Measurements from ENCODE around the gene MNAT1.

Gene MNAT1

GRCh38 chr14:60744566-60744965, 10.0 kb downstream of the MNAT1 start:
- H3K9ac ChIP-seq (ENCODE audit: low read depth, low read length) = no peak overlapping the region
- H3K4me3 ChIP-seq (ENCODE audit: low read depth, low read length) = no peak overlapping the region
- H3K4me1 ChIP-seq (ENCODE audit: control insufficient read depth, insufficient read depth, low read length) = peaks cover 5% of the 10 kb centered on the region; the same call in 1 of the 2 replicates
- H3K27ac ChIP-seq (ENCODE audit: low read depth, low read length) = no peak overlapping the region
- no peaks in the 10 kb centered on the region for H3K27me3 ChIP-seq (ENCODE audit: control insufficient read depth, insufficient read depth, low read length)
- no peaks in the 10 kb centered on the region for H3K9me3 ChIP-seq (ENCODE audit: control insufficient read depth, insufficient read depth, low read length)
- H3K36me3 ChIP-seq (ENCODE audit: control insufficient read depth, insufficient read depth, low read length) = no peaks in the 10 kb centered on the region

- Histone ChIP-seq H3K36me3 (ENCODE audit: control insufficient read depth, insufficient read depth, low read length) (no peaks in the 10 kb centered on the region), H3K27me3 (ENCODE audit: control insufficient read depth, insufficient read depth, low read length) (no peaks in the 10 kb centered on the region), H3K4me1 (ENCODE audit: control insufficient read depth, insufficient read depth, low read length) (peaks cover 22% of the 10 kb centered on the region), H3K9ac (ENCODE audit: low read depth, low read length) (no peak overlapping the region), H3K4me3 (ENCODE audit: low read depth, low read length) (no peak overlapping the region), H3K27ac (ENCODE audit: low read depth, low read length) (no peak overlapping the region), H3K9me3 (ENCODE audit: control insufficient read depth, insufficient read depth, low read length) (no peaks in the 10 kb centered on the region)
Observed at GRCh38 chr14:60753264-60754119, 18.9 kb downstream of the MNAT1 start.

DNA sequence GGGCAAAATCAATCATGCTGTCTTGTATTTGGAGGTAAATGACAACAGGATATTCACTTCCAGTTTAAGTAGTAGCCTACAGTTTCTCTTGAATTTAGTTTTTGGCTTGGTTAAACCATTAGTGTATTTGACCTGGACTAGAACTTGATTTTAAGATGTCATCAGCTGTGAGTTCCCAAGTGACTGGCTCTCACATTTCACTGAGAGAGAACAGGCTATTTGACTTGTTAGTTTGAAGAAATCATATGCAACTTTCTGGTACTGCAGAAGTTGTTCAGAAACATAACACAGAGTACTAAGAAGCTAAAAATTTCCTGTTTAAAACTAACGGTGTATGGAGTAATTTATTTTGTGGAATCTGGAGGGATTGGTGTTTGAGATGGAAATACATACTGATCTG, 22.3 kb downstream of the MNAT1 start:
- Histone ChIP-seq H3K36me3 (ENCODE audit: control insufficient read depth, insufficient read depth, low read length) (no peaks in the 10 kb centered on the region), H3K4me3 (ENCODE audit: low read depth, low read length) (no peak overlapping the region), H3K4me1 (ENCODE audit: control insufficient read depth, insufficient read depth, low read length) (peaks cover 55% of the 10 kb centered on the region), H3K27ac (ENCODE audit: low read depth, low read length) (no peak overlapping the region), H3K27me3 (ENCODE audit: control insufficient read depth, insufficient read depth, low read length) (no peaks in the 10 kb centered on the region), H3K9ac (ENCODE audit: low read depth, low read length) (no peak overlapping the region), H3K9me3 (ENCODE audit: control insufficient read depth, insufficient read depth, low read length) (no peaks in the 10 kb centered on the region)

DNA sequence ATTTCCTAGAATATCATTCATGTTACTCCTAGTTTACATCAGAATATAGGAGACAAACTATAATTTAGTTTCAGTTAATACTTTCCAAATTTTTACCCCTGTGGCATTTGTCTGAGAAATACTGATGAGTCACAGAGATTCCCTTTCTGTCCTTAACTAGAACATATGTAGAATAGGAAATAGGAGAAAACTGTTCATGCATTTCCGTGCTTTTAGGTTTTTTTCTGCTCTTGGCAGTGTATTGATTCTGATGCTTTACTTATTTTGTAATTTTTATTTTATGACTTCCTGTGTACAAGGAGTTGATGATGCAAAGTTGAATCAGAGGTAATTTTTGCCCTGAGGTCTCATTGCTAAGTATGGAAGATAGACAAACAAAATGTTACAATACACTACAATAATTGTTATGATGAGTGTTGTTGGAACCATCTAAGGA, 23.0 kb downstream of the MNAT1 start:
- Histone ChIP-seq H3K4me1 (ENCODE audit: control insufficient read depth, insufficient read depth, low read length) (peaks cover 58% of the 10 kb centered on the region), H3K27me3 (ENCODE audit: control insufficient read depth, insufficient read depth, low read length) (no peaks in the 10 kb centered on the region), H3K9me3 (ENCODE audit: control insufficient read depth, insufficient read depth, low read length) (no peaks in the 10 kb centered on the region), H3K36me3 (ENCODE audit: control insufficient read depth, insufficient read depth, low read length) (no peaks in the 10 kb centered on the region), H3K4me3 (ENCODE audit: low read depth, low read length) (no peak overlapping the region), H3K9ac (ENCODE audit: low read depth, low read length) (no peak overlapping the region), H3K27ac (ENCODE audit: low read depth, low read length) (no peak overlapping the region)

- Histone ChIP-seq H3K9ac (ENCODE audit: low read depth, low read length) (no peak overlapping the region), H3K4me3 (ENCODE audit: low read depth, low read length) (no peak overlapping the region), H3K27me3 (ENCODE audit: control insufficient read depth, insufficient read depth, low read length) (no peaks in the 10 kb centered on the region), H3K9me3 (ENCODE audit: control insufficient read depth, insufficient read depth, low read length) (no peaks in the 10 kb centered on the region), H3K27ac (ENCODE audit: low read depth, low read length) (peak overlapping the region; percentile 87), H3K36me3 (ENCODE audit: control insufficient read depth, insufficient read depth, low read length) (no peaks in the 10 kb centered on the region), H3K4me1 (ENCODE audit: control insufficient read depth, insufficient read depth, low read length) (peaks cover 65% of the 10 kb centered on the region)
Observed at GRCh38 chr14:60758885-60759284, 24.3 kb downstream of the MNAT1 start.

- H3K9ac ChIP-seq (ENCODE audit: low read depth, low read length) = peak overlapping the region; percentile 68; the same call in 1 of the 2 replicates
- H3K27ac ChIP-seq (ENCODE audit: low read depth, low read length) = peak overlapping the region; percentile 87
- no peaks in the 10 kb centered on the region for H3K9me3 ChIP-seq (ENCODE audit: control insufficient read depth, insufficient read depth, low read length)
- H3K4me3 ChIP-seq (ENCODE audit: low read depth, low read length) = peak overlapping the region; percentile 37; the same call in 1 of the 2 replicates
- no peaks in the 10 kb centered on the region for H3K36me3 ChIP-seq (ENCODE audit: control insufficient read depth, insufficient read depth, low read length)
- peaks cover 72% of the 10 kb centered on the region for H3K4me1 ChIP-seq (ENCODE audit: control insufficient read depth, insufficient read depth, low read length)
- H3K27me3 ChIP-seq (ENCODE audit: control insufficient read depth, insufficient read depth, low read length) = no peaks in the 10 kb centered on the region
Observed at GRCh38 chr14:60760209-60760608, 25.6 kb downstream of the MNAT1 start.

GRCh38 chr14:60760644-60761364, 26.2 kb downstream of the MNAT1 start:
- Histone ChIP-seq H3K4me1 (ENCODE audit: control insufficient read depth, insufficient read depth, low read length) (peaks cover 72% of the 10 kb centered on the region), H3K36me3 (ENCODE audit: control insufficient read depth, insufficient read depth, low read length) (no peaks in the 10 kb centered on the region), H3K4me3 (ENCODE audit: low read depth, low read length) (peak overlapping the region; percentile 48), H3K27ac (ENCODE audit: low read depth, low read length) (peak overlapping the region; percentile 87), H3K9ac (ENCODE audit: low read depth, low read length) (peak overlapping the region; percentile 68), H3K27me3 (ENCODE audit: control insufficient read depth, insufficient read depth, low read length) (no peaks in the 10 kb centered on the region), H3K9me3 (ENCODE audit: control insufficient read depth, insufficient read depth, low read length) (no peaks in the 10 kb centered on the region)

DNA sequence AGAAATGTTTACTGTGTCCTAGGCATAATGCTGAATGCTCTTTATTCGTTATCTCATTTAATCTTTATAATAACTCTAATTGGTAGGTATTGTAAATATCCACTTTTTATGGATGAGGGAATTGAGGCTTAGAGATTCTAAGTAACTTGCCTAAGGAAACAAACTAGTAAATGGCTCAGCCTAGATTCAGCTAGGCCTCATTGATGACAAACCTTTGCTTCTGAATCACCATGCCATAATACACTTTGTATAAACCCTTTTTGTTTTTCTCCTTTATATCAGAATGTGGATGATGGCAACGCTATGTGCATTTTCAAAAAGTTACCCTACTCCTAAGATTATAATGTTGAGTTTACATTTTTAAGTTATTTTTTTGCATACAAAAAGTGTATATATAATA, 34.0 kb downstream of the MNAT1 start:
- Histone ChIP-seq H3K9me3 (ENCODE audit: control insufficient read depth, insufficient read depth, low read length) (no peaks in the 10 kb centered on the region), H3K27me3 (ENCODE audit: control insufficient read depth, insufficient read depth, low read length) (no peaks in the 10 kb centered on the region), H3K36me3 (ENCODE audit: control insufficient read depth, insufficient read depth, low read length) (no peaks in the 10 kb centered on the region), H3K4me3 (ENCODE audit: low read depth, low read length) (no peak overlapping the region), H3K9ac (ENCODE audit: low read depth, low read length) (no peak overlapping the region), H3K4me1 (ENCODE audit: control insufficient read depth, insufficient read depth, low read length) (peaks cover 10% of the 10 kb centered on the region; the same call in 1 of the 2 replicates), H3K27ac (ENCODE audit: low read depth, low read length) (no peak overlapping the region)

GRCh38 chr14:60771117-60771516, 36.6 kb downstream of the MNAT1 start:
- no peaks in the 10 kb centered on the region for H3K36me3 ChIP-seq (ENCODE audit: control insufficient read depth, insufficient read depth, low read length)
- no peak overlapping the region for H3K27ac ChIP-seq (ENCODE audit: low read depth, low read length)

GRCh38 chr14:60773558-60773957, 39.0 kb downstream of the MNAT1 start:
- Histone ChIP-seq H3K27me3 (ENCODE audit: control insufficient read depth, insufficient read depth, low read length) (no peaks in the 10 kb centered on the region), H3K4me1 (ENCODE audit: control insufficient read depth, insufficient read depth, low read length) (peaks cover 6% of the 10 kb centered on the region; the same call in 1 of the 2 replicates), H3K27ac (ENCODE audit: low read depth, low read length) (no peak overlapping the region), H3K9ac (ENCODE audit: low read depth, low read length) (no peak overlapping the region), H3K36me3 (ENCODE audit: control insufficient read depth, insufficient read depth, low read length) (no peaks in the 10 kb centered on the region), H3K4me3 (ENCODE audit: low read depth, low read length) (no peak overlapping the region), H3K9me3 (ENCODE audit: control insufficient read depth, insufficient read depth, low read length) (no peaks in the 10 kb centered on the region)

More at GRCh38 chr14:60771117-60771516, 36.6 kb downstream of the MNAT1 start:
- no peak overlapping the region for H3K9ac ChIP-seq (ENCODE audit: low read depth, low read length)
- no peak overlapping the region for H3K4me3 ChIP-seq (ENCODE audit: low read depth, low read length)
- H3K27me3 ChIP-seq (ENCODE audit: control insufficient read depth, insufficient read depth, low read length) = no peaks in the 10 kb centered on the region
- peaks cover 6% of the 10 kb centered on the region; the same call in 1 of the 2 replicates for H3K4me1 ChIP-seq (ENCODE audit: control insufficient read depth, insufficient read depth, low read length)
- no peaks in the 10 kb centered on the region for H3K9me3 ChIP-seq (ENCODE audit: control insufficient read depth, insufficient read depth, low read length)

DNA sequence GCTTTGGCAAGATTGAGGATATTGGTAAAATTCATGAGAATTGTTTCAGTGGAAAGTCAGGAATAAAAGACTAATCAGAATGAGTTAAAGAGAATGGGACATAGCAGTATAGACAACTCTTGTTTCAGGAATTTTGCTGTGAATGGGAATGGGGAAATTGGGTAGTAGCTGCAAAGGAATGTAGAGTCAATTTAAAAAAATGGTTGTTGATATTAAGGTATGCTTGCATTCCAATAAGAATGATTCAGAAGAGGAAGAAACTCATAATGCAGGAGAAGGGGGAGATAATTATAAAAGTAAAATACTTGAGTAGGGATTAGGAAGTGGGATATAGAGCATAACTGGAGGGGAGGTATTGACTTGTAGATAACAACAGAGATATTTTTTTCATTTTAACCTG, 40.7 kb downstream of the MNAT1 start:
- Histone ChIP-seq H3K36me3 (ENCODE audit: control insufficient read depth, insufficient read depth, low read length) (no peaks in the 10 kb centered on the region), H3K9ac (ENCODE audit: low read depth, low read length) (no peak overlapping the region), H3K4me3 (ENCODE audit: low read depth, low read length) (no peak overlapping the region), H3K9me3 (ENCODE audit: control insufficient read depth, insufficient read depth, low read length) (no peaks in the 10 kb centered on the region), H3K27me3 (ENCODE audit: control insufficient read depth, insufficient read depth, low read length) (no peaks in the 10 kb centered on the region), H3K27ac (ENCODE audit: low read depth, low read length) (no peak overlapping the region), H3K4me1 (ENCODE audit: control insufficient read depth, insufficient read depth, low read length) (peaks cover 6% of the 10 kb centered on the region; the same call in 1 of the 2 replicates)
